ENCODE data around the gene SLC49A3.
"Not testable (repeated sequence)": the region's sequence is repeated elsewhere in the genome, so short reads cannot be mapped to it uniquely, and the experiment has no call there.

Gene SLC49A3

GRCh38 chr4:722169-722725 lies 33.3 kb upstream of the SLC49A3 start:
- DNase-seq: no peak

DNA sequence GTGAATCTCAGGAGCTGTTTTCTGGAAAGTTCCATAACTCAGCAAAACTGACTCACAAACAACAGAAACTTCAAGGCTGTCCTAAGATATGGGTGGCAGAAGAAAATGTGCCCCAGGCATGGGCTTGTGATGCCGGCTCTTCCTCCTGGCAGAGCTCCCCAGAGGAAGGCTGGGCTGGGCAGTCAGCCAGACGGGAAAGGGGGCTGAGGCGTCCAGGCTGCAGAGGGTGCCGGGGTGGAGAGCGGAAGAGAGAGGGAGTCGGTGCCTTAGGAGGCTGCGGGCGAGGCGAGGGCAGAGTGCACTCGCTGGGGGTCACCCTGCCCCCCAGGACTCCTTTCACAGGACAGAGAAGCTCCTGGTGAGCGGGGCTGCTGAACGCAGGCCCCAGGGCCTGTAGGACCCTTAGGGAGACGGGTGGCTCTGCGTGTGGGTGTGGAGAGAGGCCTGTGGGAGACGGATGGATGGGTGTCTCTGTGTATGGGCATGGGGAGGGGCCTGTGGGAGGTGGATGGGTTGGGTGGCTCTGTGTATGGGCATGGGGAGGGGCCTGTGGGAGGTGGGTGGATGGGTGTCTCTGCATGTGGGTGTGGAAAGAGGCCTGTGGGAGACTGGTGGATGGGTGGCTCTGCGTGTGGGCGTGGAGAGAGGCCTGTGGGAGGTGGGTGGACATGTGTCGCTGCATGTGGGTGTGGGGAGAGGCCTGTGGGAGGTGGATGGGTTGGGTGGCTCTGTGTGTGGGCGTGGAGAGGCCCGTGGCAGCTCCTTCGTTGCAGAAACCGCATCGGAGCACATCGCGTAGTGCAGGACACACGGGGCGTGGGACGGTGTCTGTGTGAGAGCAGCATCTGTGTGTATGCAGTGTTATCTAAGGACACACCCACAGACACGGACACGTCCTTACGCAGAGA lies 32.6 kb upstream of the SLC49A3 start:
- peak in 3 of 51 donors; percentile 15 to 45 (median 21) for DNase-seq

DNA sequence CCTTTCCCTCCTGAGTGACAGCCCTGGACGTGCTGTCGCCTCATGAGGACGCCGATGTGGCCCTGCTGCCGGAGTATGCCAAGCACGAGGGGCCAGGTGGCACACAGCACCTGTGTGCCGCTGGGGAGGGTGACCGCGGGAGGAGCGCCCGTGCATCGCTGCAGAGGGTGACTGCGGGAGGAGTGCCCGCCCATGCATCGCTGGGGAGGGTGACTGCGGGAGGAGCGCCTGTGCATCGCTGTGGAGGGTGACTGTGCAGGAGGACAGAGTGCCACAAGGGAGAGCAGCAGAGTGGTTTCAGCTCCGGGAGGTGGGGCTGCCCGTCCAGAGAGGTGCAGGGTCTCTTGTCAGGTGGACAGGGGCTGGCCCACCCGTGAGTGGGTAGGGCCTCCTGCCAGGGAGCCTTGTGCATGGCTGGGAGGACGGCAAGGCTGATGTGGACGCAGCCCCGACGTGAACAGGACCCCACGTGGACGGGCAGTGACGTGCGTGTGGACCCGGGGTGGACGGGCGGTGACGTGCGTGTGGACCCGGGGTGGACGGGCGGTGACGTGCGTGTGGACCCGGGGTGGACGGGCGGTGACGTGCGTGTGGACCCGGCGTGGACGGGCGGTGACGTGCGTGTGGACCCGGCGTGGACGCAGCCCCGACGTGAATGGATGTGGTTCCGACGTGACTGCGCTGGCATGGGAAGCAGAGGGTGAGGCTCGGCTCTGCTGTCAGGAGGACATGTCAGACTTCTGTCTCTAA lies 31.3 kb upstream of the SLC49A3 start:
- DNase-seq: no peak

DNA sequence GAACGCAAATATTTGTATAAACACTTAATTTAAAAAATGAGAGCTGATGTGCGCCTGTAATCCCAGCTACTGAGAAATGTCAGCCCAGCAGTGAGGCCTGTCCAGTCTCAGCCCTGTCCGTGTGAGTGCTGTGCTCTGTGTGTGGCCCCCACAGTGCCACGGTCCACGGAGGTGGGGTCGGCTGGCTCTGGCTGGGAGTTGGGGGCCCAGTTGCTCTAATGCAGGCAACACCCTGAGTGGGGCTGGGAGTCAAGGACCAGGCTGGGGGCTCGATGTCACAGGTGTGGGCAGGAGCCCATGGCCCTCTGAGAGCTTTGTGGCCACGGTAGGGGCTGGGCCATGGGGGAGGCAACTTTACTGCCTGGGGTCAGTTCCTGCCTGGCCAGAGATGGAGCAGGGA lies 29.5 kb upstream of the SLC49A3 start:
- no peak for DNase-seq

- DNase-seq: no peak
Measured at GRCh38 chr4:717601-718320, 28.8 kb upstream of the SLC49A3 start.

GRCh38 chr4:714087-714486 lies 25.1 kb upstream of the SLC49A3 start:
- DNase-seq: no peak

DNA sequence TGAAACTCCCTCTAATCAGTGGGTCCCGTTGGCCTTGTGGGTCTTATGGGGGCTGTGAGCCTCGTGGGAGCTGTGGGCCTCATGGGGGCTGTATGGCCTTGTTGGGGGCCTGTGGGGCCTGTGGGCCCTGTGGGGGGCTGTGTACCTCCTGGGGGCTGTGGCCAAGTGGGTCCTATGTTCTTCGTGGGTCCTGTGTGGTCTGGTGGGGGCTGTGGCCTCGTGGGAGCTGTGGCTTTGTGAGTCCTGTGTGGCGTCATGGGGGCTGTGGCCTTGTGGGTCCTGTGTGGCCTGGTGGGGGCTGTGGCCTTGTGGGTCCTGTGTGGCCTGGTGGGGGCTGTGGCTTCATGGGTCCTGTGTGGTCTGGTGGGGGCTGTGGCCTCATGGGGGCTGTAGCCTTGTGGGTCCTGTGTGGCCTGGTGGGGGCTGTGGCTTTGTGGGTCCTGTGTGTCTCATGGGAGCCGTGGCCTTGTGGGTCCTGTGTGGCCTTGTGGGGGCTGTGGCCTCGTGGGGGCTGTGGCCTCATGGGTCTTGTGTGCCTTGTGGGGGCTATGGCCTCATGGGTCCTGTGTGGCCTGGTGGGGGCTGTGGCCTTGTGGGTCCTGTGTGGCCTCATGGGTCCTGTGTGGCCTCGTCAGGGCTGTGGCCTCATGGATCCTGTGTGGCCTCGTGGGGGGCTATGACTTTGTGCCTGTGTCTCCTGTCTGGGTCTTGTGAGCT lies 24.1 kb upstream of the SLC49A3 start:
- DNase-seq: no peak

DNA sequence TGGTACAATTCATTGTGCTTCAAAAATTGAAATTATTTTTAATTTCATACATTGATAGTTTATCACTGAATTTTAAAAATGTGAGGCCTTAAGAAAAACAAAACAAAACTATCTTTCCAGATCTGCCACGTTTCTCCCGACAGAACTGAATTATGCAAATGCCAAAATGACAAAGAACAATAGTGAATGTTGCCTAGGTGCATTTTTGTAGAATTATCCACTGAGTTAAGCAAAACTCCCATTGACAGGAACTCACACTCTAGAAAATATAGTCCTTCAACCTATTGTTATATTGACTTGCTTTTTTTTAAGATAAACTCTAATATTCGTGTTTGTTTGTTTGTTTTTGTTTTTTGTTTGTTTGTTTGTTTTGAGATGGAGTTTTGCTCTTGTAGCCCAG lies 23.1 kb upstream of the SLC49A3 start:
- DNase-seq: no peak

DNA sequence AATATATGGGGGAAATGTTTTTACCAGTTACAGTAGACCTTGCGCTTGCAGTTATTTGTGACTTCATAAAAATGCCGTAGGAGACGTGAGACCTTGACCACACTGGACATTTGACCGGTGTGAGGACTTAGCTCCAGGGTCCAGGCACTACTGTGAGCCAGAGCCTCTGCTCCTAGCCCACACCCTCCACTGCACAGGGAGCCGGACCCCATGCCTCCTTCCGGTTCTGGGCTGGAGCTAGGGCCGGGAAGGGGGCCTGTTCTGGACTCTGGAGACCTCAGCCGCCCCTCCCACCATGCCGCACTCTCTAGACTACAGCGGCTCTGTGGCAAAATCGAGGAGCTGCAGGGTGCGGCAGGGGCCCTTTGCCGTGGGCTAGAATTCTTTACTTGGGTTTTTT lies 22.0 kb upstream of the SLC49A3 start:
- DNase-seq: no peak

DNA sequence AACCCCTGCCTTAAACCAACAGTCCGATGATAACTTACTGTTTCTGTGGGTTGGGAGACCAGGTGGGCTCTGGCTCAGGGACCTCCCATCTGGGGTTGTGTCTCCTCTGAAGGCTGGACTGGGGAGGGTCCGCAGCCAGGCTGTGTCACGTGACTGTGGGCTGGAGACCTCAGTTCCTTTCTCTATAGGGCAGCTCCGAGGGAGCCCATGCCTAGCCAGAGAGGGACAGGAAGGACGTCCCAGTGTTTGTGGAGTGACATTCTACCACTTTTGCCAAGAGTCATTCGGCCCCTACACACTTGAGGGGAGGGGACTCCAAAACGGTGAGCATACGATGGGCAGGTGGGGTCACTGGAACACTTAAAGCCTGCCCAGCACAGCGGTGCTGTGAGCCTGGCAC lies 21.2 kb upstream of the SLC49A3 start:
- no peak for DNase-seq

DNA sequence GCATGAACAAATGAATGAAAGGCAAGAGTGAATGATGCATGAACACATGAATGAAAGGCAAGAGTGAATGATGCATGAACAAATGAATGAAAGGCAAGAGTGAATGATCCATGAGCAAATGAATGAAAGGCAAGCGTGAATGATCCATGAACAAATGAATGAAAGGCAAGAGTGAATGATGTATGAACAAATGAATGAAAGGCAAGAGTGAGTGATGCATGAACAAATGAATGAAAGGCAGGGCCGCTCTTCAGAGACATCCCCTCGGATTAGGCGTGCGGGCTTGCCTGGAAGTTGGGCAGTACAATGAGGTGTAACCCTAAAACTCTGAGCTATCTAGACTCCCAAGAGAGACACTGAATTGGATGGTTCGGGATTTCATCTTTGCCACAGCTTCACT lies 20.4 kb upstream of the SLC49A3 start:
- no peak for DNase-seq

- DNase-seq: no peak
Measured at GRCh38 chr4:708631-708933, 19.6 kb upstream of the SLC49A3 start.

DNA sequence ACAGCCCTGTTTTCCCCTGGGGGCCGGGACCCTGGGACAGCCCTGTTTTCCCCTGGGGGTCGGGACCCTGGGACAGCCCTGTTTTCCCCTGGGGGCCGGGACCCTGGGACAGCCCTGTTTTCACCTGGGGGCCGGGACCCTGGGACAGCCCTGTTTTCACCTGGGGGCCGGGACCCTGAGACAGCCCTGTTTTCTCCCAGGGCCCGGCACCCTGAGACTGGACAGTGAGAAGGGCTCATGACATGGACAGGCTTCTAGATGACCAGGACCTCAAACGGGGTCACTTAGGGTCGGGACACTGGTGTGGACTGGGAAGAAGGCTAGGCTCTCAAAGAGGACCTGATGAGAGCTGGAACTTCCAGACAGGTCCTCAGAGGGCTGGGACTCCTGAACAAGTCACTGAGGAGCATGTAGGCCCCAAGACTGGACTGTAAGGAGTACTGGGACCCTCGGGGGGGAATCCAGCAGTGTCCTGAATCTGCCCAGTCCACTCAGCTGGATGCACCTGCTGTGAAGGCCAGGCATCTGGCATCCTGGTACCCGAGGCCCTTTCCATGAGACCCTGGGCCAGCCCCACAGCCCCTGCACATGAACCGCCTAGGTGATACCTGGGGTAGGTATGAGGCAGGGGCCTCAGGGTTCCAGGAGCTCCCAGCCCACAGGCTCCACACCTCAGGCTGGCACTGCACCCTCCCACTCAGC lies 19.1 kb upstream of the SLC49A3 start:
- no peak for DNase-seq

- DNase-seq: no peak
Measured at GRCh38 chr4:706834-707598, 18.1 kb upstream of the SLC49A3 start.

- DNase-seq: not testable (repeated sequence)
Measured at GRCh38 chr4:706083-706633, 17.2 kb upstream of the SLC49A3 start.

DNA sequence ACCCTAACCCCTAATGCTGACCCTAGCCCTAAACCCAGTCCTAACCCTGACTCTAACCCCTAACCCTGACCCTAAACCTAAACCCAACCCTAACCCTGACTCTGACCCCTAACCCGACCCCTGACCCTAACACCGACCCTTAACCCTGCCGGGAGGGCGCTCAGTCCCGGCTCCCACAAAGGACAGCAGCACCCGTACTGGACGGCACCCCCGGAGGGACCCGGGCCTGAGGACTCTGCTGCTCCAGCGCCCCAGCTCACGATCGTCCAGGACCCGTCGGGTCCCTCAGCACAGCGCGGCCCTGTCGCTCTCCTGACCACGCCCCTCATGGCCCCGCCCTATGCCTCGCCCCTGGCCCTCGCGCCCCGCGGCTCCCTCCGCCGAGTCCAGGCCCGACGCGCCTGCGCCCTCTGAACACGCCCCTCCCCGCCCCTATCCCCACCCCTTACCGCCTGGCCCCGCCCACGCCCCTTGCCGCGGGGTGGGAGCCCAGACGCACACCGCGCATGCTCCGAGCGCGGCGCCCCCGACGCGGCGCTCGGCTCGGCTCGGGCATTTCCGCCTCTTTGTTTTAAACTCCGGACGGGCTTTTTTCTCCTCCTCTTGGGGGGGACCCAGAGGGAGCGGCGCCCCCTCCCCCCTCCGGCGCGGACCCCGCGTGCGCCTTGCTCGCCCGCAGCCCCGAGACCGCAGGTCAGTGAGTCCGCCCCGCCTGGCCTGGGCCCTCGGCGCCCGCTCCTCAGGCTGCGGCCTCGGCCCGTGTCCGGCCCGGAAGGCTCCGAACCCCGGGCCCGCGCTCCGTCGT lies 16.5 kb upstream of the SLC49A3 start, which contains the start of gene PCGF3:
Gene PCGF3, plus strand, starts transcription at position 555 of the 805 bp plus-strand sequence. CDS start 27,849 bp downstream, outside the sequence.
- DNase-seq: peak; percentile 62 to 97 (median 92)

DNA sequence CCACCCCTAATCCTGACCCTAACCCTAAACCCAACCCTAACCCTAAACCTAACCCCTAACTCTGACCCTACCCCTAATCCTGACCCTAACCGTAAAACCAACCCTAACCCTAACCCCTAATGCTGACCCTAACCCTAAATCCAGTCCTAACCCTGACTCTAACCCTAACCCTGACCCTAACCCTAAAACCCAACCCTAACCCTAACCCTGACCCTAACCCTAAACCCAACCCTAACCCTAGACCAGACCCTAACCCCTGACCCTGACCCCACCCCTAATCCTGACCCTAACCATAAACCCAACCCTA lies 16.0 kb upstream of the SLC49A3 start:
- DNase-seq: no peak

GRCh38 chr4:704198-704891 lies 15.4 kb upstream of the SLC49A3 start:
- no peak for DNase-seq
